IMR-90 (cell line): Measurements from ENCODE around the gene PCP2. TPM values are rescaled to one million over a fixed set of nuclear protein-coding genes. Genes with fewer than 3 reads are reported as not detected.

Source experiments
- ATAC-seq: fragments of 200-7000 bp; cut with Tn5 transposase; 2 replicates; pipeline ENCODE4 v1.9.1; 2020; ENCODE audit warnings: low read depth, mild to moderate bottlenecking, moderate library complexity
- BruUV-seq: library from RNA; stranded (reverse); fragments of 400-500 nt; replicated peaks from 2 replicates; lab custom pipeline; 2021; lab: Mats Ljungman, UMichigan
- CTCF ChIA-PET: fragments of 300-600 bp; formaldehyde crosslinking; extraction: SDS; loops from one replicate; lab custom pipeline; 2021; ENCODE audit warnings: antibody characterized with exemption; lab: Yijun Ruan, JAX
- POLR2A ChIA-PET: fragments of 300-600 bp; sonication (Branson Sonifier 250); formaldehyde crosslinking; loops from one replicate; lab custom pipeline; 2022; ENCODE audit warnings: antibody characterized with exemption; ENCODE audit not compliant: unreplicated experiment; lab: Charles Lee
- DNase-seq: peaks from one replicate; pipeline ENCODE4 v3.0.0; 2013
- H2AFZ ChIP-seq: replicated peaks from 2 replicates; pipeline ENCODE3; 2013; ENCODE audit warnings: low read length, mild to moderate bottlenecking; ENCODE audit not compliant: poor library complexity
- H2AK5ac ChIP-seq: 2 replicates; pipeline ENCODE4 v1.6.1; 2013; ENCODE audit warnings: low read depth, low read length, inconsistent platforms
- H2AK9ac ChIP-seq: replicated peaks from 2 replicates; pipeline ENCODE3; 2013; ENCODE audit warnings: mild to moderate bottlenecking, low read depth, low read length, moderate library complexity; ENCODE audit not compliant: poor library complexity
- H2BK120ac ChIP-seq: 2 replicates; pipeline ENCODE4 v1.6.1; 2013; ENCODE audit warnings: low read depth, low read length, inconsistent platforms
- H2BK15ac ChIP-seq: 3 replicates; pipeline ENCODE4 v1.6.1; 2013; ENCODE audit warnings: low read depth, low read length, inconsistent platforms
- H2BK20ac ChIP-seq: 2 replicates; pipeline ENCODE4 v1.6.1; 2013; ENCODE audit warnings: low read depth, mild to moderate bottlenecking, inconsistent platforms, low read length, moderate library complexity
- H2BK5ac ChIP-seq: 2 replicates; pipeline ENCODE4 v1.6.1; 2013; ENCODE audit warnings: mild to moderate bottlenecking, low read depth, low read length, inconsistent platforms; ENCODE audit not compliant: poor library complexity, severe bottlenecking
- H3K14ac ChIP-seq: replicated peaks from 2 replicates; pipeline ENCODE4 v1.6.1; 2013; ENCODE audit warnings: low read depth, low read length, inconsistent platforms
- H3K18ac ChIP-seq: 2 replicates; pipeline ENCODE4 v1.6.1; 2013; ENCODE audit warnings: low read depth, low read length, control low read depth
- H3K23ac ChIP-seq: 2 replicates; pipeline ENCODE4 v1.6.1; 2013; ENCODE audit warnings: low read depth, low read length, inconsistent platforms
- H3K27ac ChIP-seq: 2 replicates; pipeline ENCODE4 v1.5.1; 2013; ENCODE audit warnings: mild to moderate bottlenecking, control low read depth, low read length; ENCODE audit not compliant: insufficient read depth
- H3K27me3 ChIP-seq: 2 replicates; pipeline ENCODE4 v1.6.1; 2013; ENCODE audit warnings: low read length; ENCODE audit not compliant: control insufficient read depth, insufficient read depth
- H3K36me3 ChIP-seq: 2 replicates; pipeline ENCODE4 v1.6.1; 2013; ENCODE audit warnings: low read length, mixed read lengths; ENCODE audit not compliant: control insufficient read depth, insufficient read depth
- H3K4ac ChIP-seq: 2 replicates; pipeline ENCODE4 v1.6.1; 2013; ENCODE audit warnings: low read depth, low read length, inconsistent platforms
- H3K4me1 ChIP-seq: 2 replicates; pipeline ENCODE4 v1.6.1; 2013; ENCODE audit warnings: low read length, mixed read lengths; ENCODE audit not compliant: control insufficient read depth, insufficient read depth
- H3K4me2 ChIP-seq: 2 replicates; pipeline ENCODE4 v1.6.1; 2013; ENCODE audit warnings: low read depth, mild to moderate bottlenecking, control low read depth, low read length, moderate library complexity
- H3K4me3 ChIP-seq: 2 replicates; pipeline ENCODE4 v1.5.1; 2013; ENCODE audit warnings: low read depth, mild to moderate bottlenecking, control low read depth, low read length, moderate library complexity; ENCODE audit not compliant: insufficient read depth
- H3K56ac ChIP-seq: 2 replicates; pipeline ENCODE4 v1.6.1; 2013; ENCODE audit warnings: low read length, inconsistent platforms; ENCODE audit not compliant: insufficient read depth; ENCODE audit errors: extremely low read depth
- H3K79me1 ChIP-seq, 2 experiments: 2 replicates each; pipeline ENCODE4 v1.6.1; 2013; ENCODE audit warnings: low read length in 2 of 2, inconsistent platforms in 1 of 2, low read depth in 1 of 2
- H3K9ac ChIP-seq: 2 replicates; pipeline ENCODE4 v1.6.1; 2013; ENCODE audit warnings: low read depth, low read length, control low read depth
- H3K9me1 ChIP-seq: 2 replicates; pipeline ENCODE4 v1.6.1; 2013; ENCODE audit warnings: low read length, inconsistent platforms; ENCODE audit not compliant: insufficient read depth
- H3K9me3 ChIP-seq: 2 replicates; pipeline ENCODE4 v1.6.1; 2013; ENCODE audit warnings: low read length; ENCODE audit not compliant: control insufficient read depth, insufficient read depth
- H4K20me1 ChIP-seq: 2 replicates; pipeline ENCODE4 v1.6.1; 2013; ENCODE audit warnings: low read length, inconsistent platforms; ENCODE audit not compliant: insufficient read depth
- H4K5ac ChIP-seq: 2 replicates; pipeline ENCODE4 v1.6.1; 2013; ENCODE audit warnings: mild to moderate bottlenecking, low read depth, low read length, control low read depth
- H4K8ac ChIP-seq, 2 experiments: 2 replicates each; pipeline ENCODE4 v1.6.1; 2013; ENCODE audit warnings: low read depth in 2 of 2, low read length in 2 of 2, control low read depth in 1 of 2, inconsistent platforms in 1 of 2
- H4K91ac ChIP-seq: 2 replicates; pipeline ENCODE4 v1.6.1; 2013; ENCODE audit warnings: low read depth, low read length, inconsistent platforms; ENCODE audit not compliant: insufficient read depth
- BHLHE40 ChIP-seq: fragments of 150-350 bp; IDR thresholded peaks from 2 replicates; pipeline ENCODE4 v1.6.1; 2016; ENCODE audit warnings: mild to moderate bottlenecking, low read depth, low read length
- CHD1 ChIP-seq: IDR thresholded peaks from 2 replicates; pipeline ENCODE4 v1.6.1; 2012; ENCODE audit warnings: low read depth, low read length, improper control_type of control experiment
- NFE2L2 ChIP-seq: fragments of 150-350 bp; IDR thresholded peaks from 2 replicates; pipeline ENCODE4 v1.6.1; 2016; ENCODE audit warnings: low read depth, mild to moderate bottlenecking, low read length
- POLR2A ChIP-seq: IDR thresholded peaks from 2 replicates; pipeline ENCODE4 v1.6.1; 2012; ENCODE audit warnings: mild to moderate bottlenecking, low read depth, low read length
- RAD21 ChIP-seq: IDR thresholded peaks from 2 replicates; pipeline ENCODE4 v1.6.1; 2012; ENCODE audit warnings: low read length, improper control_type of control experiment
- SMC3 ChIP-seq: fragments of 150-350 bp; IDR thresholded peaks from 2 replicates; pipeline ENCODE4 v1.6.1; 2016; ENCODE audit warnings: low read depth, mild to moderate bottlenecking, antibody characterized with exemption, low read length, moderate library complexity
- WGBS, 2 experiments: methylation state at CpG; one replicate each; pipeline versions ENCODE4 v1.1.5 to v1.1.7; 2013; ENCODE audit warnings: missing lambda C conversion rate in 2 of 2; ENCODE audit not compliant: insufficient read length in 1 of 2; ENCODE audit errors: extremely low coverage in 2 of 2; 5-methylcytosine and 5-hydroxymethylcytosine counted together
- dilution Hi-C: fragments of 300-500 bp; cut with HindIII; formaldehyde crosslinking; loops from one replicate; pipeline ENCODE4 v1.14.3; 2018; ENCODE audit warnings: low sequenced_read_pairs; ENCODE audit not compliant: unreplicated experiment
- in situ Hi-C: fragments of 300-500 bp; cut with MboI; formaldehyde crosslinking; loops from 3 replicates; pipeline ENCODE4 v1.14.3; 2019; ENCODE audit warnings: low sequenced_read_pairs, inconsistent platforms, mixed read lengths
- intact Hi-C: fragments of 100-400 bp; cut with micrococcal nuclease; formaldehyde crosslinking; loops from 2 replicates; pipeline ENCODE4 v1.10.0; 2022
- polyA plus RNA-seq, 3 experiments: library from polyadenylated mRNA; depleted of rRNA; stranded (reverse); fragments of >200 nt; gene quantifications; 2 replicates each; pipeline ENCODE4 v1.2.3, GENCODE V29; 2012; ENCODE audit warnings: low replicate concordance in 1 of 3
- total RNA-seq: library from RNA; depleted of rRNA; stranded (reverse); fragments of >200 nt; gene quantifications from 2 replicates; pipeline ENCODE4 v1.2.3, GENCODE V29; 2012

Gene PCP2
- total and polyA plus RNA-seq, 2 of the 4 experiments (the other 2 are of a cell fraction), result not detected

GRCh38 chr19:7643031-7643415 lies 9.5 kb upstream of the PCP2 start:
- Histone ChIP-seq H3K9ac (no peak overlapping the region), H3K27me3 (peaks cover 3% of the 10 kb centered on the region; the same call in 1 of the 2 replicates), H3K36me3 (no peaks in the 10 kb centered on the region), H4K91ac (no peak overlapping the region), H2BK120ac (no peak overlapping the region), H3K4ac (no peak overlapping the region), H3K9me3 (no peaks in the 10 kb centered on the region), H3K14ac (no peak overlapping the region), H3K4me1 (no peaks in the 10 kb centered on the region), H3K4me2 (no peak overlapping the region), H3K56ac (no peak overlapping the region), H2BK20ac (no peak overlapping the region), H4K5ac (no peak overlapping the region), H3K9me1 (peaks cover 7% of the 10 kb centered on the region; the same call in 1 of the 2 replicates), H3K23ac (no peak overlapping the region), H4K8ac (no peak overlapping the region), H2AK9ac (no peak overlapping the region), H4K20me1 (peaks cover 5% of the 10 kb centered on the region; the same call in 1 of the 2 replicates), H2BK15ac (no peak overlapping the region), H2BK5ac (no peak overlapping the region), H3K27ac (no peak overlapping the region), H3K18ac (no peak overlapping the region), H2AFZ (no peak overlapping the region), H3K79me1 (no peaks in the 10 kb centered on the region), H2AK5ac (no peak overlapping the region), H3K4me3 (no peak overlapping the region)
- WGBS, 2 experiments, result 81% methylated on average over 3 of the region's 8 CpGs; no CpG with 5 or more reads in 1 of the 2 experiments
- dilution Hi-C loops (no loop called here), intact Hi-C loops (no loop called here), in situ Hi-C loops (no loop called here)
- ChIA-PET CTCF (no interaction called here), POLR2A (no interaction called here)
- ATAC-seq, result no peak
- TF ChIP-seq CHD1 (no peak), POLR2A (no peak), BHLHE40 (no peak), RAD21 (no peak), SMC3 (no peak), NFE2L2 (no peak)
- DNase-seq, result no peak
- no TSS peak for BruUV-seq
